Renal cortex interstitium (tissue), 11 donors: Measurements from ENCODE around the gene LRP11. TPM values are rescaled to one million over a fixed set of nuclear protein-coding genes. Genes with fewer than 3 reads are reported as not detected.
"Not testable (repeated sequence)": the region's sequence is repeated elsewhere in the genome, so short reads cannot be mapped to it uniquely, and the experiment has no call there.

Experiments
- DNase-seq, 11 donors: peaks; one replicate each; pipeline ENCODE4 v3.0.0-alpha.2; 2013; ENCODE audit warnings: low read depth in 9 of 11, low spot score in 4 of 11; ENCODE audit errors: extremely low read depth in 1 of 11
- polyA plus RNA-seq, 3 donors: library from polyadenylated mRNA; unstranded; fragments of 120-200 nt; gene quantifications; one replicate each; pipeline ENCODE4 v1.2.1, GENCODE V29; 2013; ENCODE audit not compliant: insufficient read length in 3 of 3

Gene LRP11
- polyA plus RNA-seq, 3 donors, result 31.6 to 35.6 (median 34.0) TPM

DNA sequence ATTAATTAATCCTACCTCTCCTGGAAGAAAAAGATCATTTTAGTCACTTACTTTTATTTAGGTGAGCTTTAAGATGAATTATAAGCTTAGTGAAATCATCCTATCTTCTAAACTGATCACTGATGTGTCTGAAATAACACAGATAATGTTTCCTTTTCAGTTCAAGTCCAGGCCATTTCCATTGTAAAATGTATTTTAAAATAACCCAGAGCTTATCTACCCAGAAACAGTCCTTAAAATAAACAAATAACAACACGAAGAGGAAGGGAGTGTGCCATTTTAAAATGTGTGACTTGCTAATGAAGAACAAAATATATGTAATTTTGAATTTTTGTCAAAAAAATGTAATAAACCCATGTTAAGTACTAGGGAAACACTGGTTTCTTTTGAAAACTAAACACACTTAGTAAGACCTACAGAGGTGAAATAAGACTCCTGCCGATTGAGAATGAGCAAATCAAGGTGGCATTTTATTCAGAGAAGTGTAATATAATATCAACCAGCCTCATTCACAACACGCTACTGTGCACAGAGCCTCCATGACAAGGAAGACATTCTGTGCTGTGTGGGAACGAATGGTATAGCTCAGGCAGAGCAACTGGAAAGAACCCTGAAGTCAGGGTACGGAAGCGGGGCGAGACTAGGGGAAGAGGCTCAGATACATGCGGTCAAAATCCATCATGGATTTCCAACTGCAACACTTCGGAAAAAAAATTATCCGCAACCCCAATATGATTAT is 7.7 kb downstream of the LRP11 start:
- no peak for DNase-seq

DNA sequence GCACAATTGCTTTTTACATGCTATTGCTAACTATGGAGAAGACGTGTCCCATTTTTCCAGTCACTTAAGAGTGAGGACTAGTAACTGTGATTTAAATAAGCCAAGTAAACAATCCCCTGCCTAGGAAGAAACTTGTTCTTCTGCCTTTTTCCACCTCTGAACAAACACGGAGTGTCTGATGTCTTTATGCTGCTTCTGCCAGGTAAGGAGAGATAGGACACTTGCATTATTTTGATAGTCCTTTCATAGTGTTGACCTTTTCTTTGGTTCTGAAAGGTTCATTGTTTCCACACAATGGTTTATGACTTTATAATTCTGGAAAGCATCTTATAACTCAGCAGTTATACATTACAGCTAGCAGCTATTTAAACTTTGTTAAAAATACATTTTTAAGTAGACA is 8.4 kb downstream of the LRP11 start:
- DNase-seq, result no peak

DNA sequence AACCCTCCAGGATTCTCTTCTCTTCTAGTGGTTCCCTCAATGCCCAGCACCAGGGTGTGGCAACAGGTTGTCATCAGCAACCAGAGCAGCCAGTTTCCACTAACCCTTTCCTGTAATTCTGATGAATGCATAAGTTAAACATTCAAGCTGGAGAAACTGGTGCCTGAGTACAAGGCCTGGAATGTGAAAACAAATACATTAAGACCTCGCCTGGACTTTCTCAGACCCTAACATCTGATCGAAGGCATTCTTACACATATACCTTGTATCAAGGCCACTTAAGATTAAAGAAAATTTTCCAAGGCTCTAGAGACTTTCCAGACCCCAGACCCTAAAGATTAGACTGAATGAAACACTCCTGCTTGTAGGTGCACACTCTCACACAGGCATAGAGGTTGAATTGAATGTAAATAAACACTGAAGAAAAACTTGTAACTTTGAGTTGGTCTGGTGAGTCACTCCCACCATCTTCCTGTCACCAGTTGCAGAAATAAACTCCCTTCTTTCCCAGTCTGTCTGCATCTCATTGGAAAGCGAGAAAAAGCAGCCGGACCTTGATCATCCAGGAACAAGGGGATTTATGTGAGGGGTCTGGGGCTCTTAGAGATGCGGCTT is 9.0 kb downstream of the LRP11 start:
- DNase-seq, result no peak

DNA sequence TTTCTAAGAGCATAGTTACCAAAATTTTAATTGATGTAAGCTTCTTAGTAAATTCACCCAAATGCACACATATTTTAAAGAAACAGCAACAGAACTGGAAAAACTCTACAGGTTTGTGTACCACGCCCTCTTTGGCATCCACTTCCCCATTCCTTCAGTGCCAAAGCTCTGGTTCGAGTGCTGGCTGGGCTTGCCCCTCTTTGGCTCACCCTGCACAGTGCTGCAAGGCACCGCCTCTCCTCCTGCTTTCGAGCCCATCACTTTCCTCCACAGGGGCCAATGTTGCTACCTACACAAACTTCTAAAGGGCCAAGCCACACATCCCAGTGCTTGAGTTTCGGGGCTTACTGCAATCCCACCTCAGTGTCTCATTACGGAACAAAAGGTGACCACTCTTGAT is 9.6 kb downstream of the LRP11 start:
- no peak for DNase-seq

DNA sequence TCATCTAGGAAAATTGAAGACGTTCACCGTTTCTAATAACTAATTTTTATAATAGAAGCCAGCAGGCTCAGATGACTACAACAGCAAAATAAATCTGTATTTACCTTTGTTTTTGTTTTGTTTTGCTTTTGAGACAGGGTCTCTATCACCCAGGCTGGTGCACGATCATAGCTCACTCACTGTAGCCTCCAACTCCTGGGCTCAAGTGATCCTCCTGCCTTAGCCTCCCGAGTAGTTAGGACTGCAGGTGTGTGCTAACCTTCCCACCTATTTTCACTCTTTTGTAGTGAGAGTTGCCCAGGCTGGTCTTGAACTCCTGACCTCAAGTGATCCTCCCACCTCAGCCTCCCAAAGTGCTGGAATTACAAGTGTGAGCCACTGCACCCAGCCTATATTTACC is 10.1 kb downstream of the LRP11 start:
- DNase-seq, result not testable (repeated sequence)

DNA sequence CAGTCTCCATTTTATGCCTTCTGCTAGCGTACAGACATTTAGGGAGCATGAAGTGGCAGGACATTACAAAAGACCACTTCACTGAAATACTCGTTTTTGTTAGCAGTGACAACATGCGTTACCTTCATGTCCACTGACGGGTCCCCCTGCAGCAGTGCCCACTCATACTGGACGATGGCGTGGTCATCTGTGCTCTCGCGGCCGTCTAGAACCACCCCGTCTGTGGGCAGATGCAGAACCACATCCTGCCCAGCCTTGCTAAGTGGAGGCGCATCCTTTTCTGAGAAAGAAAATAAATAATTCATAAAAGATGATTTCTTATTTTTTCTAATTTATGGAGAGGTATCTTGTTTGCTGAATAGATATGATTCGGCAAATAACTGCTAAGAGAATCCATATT is 11.3 kb downstream of the LRP11 start:
- no peak for DNase-seq

DNA sequence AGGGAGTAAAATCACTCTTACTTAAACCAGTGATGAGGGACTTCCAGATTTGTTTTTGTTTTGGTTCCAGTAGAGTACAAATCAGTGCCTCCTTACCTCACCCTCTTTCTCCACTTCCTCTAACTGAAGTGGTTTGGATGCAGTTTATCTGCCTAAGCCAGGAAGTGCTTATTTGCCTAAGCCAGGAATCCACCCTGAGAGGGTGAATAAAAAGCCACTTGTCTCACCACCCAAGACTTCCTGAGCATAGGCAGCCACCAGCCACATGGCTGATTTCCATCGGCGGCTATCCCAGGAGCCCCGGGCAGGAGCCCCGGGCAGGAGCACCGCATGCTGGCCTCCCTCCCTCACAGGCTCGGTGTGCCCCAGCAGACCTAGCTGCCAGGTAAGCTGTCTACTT is 12.0 kb downstream of the LRP11 start:
- DNase-seq, result no peak

DNA sequence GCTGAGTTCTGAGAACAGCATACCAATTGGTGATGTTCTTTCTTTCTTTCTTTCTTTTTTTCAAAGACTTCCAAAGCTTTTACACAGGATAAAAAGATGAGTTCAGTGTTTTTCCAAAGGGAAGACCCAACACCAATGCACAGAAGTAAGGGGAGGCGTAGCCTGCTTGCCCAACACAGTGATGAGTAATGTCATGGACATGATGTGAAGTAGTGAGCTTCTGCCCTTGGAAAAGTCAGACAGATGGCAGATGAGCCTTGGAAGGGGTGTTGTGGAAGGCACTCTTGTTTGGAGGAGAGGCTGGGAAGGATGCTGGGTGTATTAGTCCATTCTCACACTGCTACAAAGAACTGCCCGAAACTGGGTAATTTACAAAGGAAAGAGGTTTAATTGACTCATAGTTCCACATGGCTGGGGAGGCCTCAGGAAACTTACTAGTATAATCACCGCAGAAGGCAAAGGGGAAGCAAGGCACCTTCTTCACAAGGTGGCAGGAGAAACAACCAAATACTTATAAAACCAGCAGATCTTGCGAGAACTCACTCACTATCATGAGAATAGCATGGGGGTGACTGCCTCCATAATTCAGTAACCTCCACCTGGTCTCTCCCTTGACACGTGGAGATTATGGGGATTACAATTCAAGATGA is 12.6 kb downstream of the LRP11 start:
- DNase-seq, result no peak

DNA sequence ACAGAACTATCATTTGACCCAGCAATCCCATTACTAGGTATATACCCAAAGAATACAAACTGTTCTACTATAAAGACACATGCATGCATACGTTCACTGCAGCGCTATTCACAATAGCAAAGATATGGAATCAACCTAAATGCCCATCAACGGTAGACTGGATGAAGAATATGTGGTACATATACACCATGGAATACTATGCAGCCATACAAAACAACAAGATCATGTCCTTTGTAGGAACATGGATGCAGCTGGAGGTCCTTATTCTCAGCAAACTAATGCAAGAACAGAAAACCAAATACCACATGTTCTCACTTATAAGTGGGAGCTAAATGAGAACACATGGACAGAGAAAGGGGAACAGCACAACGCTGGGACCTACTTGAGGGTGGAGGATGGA is 15.8 kb downstream of the LRP11 start:
- DNase-seq, result not testable (repeated sequence)

DNA sequence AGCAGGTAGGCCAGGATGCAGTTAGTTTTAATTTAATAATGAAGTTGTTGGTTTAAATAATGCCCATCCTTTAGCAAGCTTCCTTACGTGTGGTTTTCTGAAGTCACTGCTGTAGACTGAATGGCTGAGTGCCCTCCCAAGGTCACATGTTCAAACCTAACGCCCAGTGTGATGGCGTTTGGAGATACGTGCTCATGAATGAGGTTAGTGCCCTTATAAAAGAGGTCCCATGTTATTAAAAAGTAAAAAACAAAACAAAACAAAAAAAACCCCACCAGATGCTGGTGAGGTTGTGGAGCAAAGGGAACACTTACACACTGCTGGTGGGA is 16.3 kb downstream of the LRP11 start:
- no peak for DNase-seq

DNA sequence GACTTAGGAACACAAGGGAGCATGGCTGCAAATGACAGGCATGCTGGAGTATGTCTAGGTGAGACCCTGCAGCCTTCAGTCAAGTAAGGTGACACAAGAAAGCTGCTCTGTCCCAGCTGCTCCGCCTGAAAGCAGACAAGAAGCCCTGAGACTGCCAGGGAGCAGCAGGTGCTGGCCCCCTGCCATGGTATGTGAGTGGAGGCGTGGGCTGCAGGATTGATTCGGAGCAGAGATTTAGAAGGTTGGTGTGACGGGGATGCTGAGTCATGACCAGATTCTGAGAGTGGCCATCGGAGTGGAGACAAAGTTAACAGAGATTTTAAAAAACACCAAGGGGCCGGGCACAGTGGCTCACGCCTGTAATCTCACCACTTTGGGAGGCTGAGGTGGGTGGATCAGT is 17.8 kb downstream of the LRP11 start:
- DNase-seq, result no peak

DNA sequence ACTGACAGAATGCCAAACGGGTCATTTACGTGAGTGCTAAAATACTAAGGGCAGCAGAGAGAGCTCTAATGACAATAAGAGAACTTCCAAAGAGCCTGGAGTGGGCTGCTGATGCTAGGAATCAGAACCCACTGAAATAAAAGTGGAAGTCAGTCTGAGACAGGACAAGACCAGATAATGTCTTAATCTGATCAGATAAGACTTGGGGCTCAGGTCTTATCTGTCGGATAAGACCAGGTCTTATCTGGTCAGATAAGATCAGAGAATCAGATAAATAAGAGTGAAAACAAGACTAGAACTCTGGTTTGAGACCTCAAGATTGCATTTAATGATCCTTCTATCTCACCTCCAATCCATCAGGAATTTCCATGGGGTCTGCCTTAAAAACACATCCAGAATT is 18.6 kb downstream of the LRP11 start:
- DNase-seq, result no peak

DNA sequence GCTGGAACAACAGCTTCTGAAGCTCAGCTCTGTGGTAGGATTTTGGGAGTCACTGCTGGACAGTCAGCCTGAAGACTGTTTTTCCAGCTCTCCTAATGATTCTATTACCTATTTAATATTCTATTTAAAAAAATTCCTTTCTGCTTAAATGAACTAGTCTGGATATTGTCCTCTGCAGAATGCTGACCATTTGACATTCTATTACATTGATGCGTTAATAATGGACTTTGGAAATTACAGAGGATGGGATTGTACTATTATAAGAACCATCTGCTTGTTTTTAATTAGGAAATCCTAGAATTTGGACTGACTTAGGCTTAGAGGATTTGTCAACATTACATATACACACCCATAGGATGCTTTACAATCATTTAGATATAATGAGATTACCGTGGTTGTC is 19.7 kb downstream of the LRP11 start:
- DNase-seq, result no peak

DNA sequence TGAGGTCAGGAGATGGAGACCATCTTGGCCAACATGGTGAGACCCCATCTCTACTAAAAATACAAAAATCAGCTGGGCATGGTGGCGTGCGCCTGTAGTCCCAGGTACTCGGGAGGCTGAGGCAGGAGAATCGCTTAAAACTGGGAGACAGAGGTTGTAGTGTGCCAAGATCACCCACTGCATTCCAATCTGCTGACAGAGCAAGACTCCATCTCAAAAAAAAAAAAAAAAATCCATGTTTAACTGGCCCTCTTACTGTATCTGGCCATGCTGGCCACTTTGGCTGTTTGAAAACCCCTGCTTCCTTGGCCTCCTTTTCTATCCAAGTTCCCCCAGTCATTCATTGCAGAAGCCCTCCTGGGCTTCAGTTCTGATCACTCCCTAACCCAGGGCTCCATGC is 20.1 kb downstream of the LRP11 start:
- DNase-seq, result not testable (repeated sequence)

DNA sequence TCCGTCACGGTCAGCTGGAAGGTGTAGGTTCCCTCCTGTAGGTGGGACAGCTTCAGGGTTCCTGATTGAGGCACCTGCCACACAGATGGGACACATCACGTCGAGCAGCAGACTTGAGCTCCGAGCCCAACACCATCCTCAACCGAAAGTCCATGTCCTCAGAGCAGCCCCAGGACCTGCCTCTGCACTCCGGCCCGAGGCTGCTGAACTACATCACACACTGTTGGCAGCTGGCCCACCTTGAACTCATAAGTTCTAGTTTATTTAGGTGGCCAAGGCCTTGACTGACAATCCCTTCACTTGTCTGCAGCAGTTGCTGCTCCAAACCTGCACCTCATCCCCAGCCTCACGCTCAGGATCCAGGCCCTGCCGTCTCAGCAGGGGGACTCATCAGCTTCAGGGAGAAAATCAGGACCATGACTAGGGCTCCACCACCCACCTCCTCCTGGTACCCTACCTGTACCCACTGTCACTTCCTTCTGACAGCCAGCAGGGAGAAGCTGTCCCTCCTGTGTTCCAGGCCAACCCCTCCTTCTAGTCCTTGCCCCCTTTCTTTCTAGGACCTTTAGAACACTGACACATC is 21.0 kb downstream of the LRP11 start:
- no peak for DNase-seq

DNA sequence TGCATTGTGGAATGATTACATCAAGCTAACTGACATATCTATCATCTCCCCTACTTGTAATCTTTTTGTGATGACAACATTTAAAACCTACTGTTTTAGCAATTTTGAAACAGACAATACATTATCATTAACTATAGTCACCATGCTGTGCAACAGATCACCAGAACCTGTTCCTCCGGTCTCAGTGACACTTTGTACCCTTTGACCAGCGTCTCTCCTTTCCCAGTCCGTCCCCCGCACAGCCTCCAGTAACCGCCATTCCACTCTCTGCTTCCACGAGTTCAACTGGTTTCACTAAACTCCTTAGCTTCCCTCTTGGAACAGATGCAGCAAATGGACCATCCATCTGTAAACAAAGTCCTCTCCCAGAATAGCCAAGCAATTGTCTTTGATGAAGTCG is 21.8 kb downstream of the LRP11 start:
- no peak for DNase-seq

DNA sequence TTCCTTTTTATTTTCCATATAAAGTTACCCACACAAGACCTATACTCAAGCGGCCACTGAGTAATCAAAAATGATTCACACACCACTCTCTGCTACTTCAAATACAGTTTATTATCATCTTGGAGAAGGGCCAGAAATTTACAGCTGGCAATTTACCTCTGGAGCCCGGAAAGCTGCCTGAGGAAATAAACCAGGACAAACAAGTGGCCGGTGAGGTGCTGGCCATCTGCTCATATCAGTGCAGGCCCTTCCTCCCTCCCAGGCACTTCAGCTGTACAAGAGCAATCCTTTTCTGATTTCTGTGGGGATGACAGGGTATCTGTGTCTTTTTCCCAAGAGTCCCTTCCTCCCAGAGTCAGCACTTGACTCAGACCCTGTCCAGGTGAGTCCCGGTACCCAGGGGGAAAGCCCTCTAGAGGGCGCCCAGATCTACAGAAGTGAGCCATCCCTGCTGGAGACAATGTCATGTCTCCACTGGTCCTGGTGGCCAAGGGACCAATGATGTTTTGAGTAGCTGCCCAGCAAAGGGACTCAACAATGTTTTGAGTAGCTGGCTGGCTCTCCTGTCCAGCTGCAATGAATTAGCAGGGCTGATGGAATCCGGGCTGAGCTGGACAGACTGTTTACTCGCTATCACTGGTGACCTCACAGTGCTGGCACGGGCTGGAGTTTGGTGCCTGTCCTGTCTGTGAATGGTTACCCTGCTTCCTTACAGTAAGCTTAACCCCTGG is 23.6 kb downstream of the LRP11 start:
- peak in 1 of 11 donors; percentile 21 for DNase-seq

DNA sequence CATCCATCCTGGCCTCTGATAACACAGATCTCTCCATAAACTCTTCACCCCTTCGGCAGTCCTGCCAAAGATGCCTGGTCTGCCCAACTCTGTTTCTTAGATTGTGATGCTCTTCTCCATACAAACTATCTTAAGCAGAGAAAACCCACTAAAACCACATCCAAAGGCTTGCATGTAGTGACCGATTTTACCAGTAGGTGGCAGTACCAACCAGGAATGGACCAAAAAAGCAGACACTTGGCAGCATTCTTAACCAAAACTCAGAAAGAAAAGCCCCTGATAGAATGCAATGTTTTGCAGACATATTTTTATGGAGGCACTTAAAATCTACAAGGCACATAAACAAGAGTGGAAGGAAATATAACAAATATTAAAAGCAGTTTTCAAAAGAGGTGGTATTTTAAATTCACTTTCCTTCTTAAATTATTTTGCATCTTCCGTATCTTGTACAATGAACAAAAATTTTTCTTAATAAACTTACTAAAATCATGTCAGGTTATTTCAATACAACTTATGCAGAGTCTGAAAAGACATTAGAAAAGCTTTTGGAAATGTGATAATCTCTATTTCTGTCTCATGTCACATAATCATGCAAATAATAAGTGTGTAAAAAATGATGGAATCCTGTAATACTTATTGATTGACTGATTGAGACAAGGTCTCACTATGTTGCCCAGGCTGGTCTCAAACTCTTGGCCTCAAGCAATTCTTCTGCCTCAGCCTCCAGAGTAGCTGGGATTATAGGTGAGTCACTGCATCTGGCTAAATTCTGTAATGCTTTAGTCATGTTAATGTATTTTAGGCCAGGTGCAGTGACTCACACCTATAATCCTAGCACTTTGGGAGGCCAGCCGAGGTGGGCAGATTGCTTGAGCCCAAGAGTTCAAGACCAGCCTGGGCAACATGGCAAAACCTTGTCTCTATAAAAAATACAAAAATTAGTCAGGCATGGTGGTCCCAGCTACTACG is 29.4 kb downstream of the LRP11 start:
- peak in 9 of 11 donors; percentile 38 to 70 (median 51) for DNase-seq

DNA sequence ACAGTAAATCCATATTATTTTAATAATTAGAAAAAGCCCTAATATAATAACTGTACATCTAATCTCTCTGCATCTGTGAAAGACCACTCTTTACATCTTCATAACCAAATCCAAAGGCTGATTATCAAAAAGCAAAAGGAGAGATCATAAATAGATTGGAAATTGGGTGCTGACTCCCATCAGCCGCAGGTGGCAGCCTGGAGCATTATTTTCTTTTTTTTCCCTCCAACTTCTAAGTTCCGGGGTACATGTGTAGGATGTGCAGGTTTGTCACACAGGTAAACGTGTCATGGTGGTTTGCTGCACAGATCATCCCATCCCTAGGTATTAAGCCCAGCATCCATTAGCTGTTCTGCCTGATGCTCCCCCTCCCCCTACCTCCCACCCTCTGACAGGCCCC is 30.5 kb downstream of the LRP11 start:
- no peak for DNase-seq
